ENCODE measurements around the gene KRTAP10-6.
"Not testable (repeated sequence)": the region's sequence is repeated elsewhere in the genome, so short reads cannot be mapped to it uniquely, and the experiment has no call there.

The KRTAP10-6 gene

DNA sequence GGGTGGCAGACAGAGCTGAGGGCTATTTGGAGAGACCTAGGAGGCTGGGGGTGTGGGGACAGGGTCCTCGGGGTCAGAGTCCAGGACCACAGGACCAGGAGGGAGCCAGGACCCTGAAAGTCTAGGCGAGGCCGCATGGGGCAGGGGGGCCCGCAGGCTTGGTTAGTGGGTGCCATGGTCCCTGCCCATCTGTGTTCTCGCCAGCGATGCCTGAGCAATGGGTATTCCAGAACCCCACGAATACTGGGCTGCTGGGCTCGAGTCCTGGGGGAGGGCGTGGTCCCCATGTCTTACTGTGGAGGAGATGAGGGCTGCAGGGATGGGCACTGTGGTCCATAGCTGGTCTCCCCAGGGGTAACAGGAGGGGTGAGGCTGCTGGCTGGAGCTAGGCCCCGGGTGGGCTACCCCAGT is 2.0 kb downstream of the KRTAP10-6 start:
- TF ChIP-seq GATA2 (IDR thresholded peaks at IDR 0.05; ENCODE audit: low read depth, low read length), result no peak
- TF ChIP-seq GATA3 (IDR thresholded peaks at IDR 0.05; ENCODE audit: low read depth, low read length), result no peak

DNA sequence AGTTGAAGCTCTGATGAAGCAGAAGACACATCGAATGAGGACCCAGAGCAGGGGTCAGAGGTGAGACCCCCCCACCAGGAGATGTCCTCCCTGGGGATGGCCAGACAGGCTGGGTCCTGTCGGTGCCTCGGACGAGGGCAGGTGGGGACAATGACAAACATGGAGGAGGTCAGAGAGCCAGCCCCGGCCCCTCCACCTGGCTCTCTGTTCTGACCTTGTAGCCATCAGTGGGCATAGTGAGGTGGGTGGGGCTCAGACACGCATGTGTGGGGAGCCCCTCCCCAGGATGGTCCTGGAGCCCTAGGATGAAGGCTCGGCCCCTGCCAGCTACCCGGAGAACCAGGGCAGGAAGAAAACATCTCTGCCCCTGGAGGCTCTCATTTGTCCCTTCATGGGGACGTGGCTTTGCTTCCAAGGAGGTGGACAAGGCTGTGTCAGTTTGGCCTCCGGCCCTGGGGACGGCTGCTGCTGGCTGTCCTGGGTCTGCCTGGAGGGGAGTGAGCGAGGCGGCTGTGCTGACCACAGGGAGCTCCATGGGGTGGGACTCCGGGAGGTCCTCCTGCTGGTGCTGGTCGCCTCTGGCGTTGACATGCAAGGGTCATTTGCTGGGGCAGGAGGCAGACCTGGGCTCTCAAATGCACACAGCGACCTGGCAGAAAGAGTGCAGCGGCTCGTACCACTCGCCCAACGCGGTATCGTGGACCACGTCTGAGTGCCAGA is 2.6 kb downstream of the KRTAP10-6 start:
- TF ChIP-seq GATA3 (IDR thresholded peaks at IDR 0.05; ENCODE audit: low read depth, low read length), result no peak
- no peak for TF ChIP-seq GATA2 (IDR thresholded peaks at IDR 0.05; ENCODE audit: low read depth, low read length)

DNA sequence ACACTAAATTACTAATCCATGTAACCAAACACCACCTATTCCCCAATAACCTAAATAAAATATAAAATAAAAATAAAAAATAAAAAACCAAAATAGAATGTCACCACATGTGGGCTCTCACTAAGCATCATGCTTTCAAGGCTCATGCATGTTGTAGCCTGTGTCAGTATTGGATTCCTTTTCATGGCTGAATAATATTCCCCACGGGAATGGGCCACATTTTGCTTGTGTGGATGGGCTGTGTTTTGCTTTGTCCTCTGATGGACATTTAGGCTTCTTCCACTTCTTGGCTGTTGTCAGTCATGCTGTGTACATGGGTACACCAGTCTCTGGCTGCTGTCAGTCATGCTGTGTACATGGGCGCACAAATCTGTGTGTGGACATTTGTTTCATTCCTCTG is 3.2 kb downstream of the KRTAP10-6 start:
- no peak for TF ChIP-seq GATA3 (IDR thresholded peaks at IDR 0.05; ENCODE audit: low read depth, low read length)
- TF ChIP-seq GATA2 (IDR thresholded peaks at IDR 0.05; ENCODE audit: low read depth, low read length), result no peak

DNA sequence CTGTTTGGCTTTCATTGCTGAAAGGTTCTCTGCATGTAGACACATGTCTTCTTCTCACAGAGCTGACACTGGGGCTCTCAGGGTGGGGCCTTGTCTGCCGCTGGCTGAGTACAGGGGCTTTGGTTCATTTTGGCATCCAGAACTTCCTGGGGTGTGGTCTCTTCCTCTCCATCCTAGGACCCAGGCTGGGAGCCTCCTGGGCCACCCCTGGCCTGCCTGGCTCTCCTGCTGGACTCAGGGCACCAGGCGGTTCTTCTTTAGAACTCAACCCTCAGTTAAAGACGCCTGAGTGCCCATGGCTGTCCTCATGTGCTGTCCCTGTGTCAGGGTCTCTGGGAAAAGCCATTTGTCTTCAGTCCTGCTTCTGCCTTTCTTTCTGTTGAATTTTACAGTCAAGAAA is 6.4 kb downstream of the KRTAP10-6 start:
- TF ChIP-seq GATA2 (IDR thresholded peaks at IDR 0.05; ENCODE audit: low read depth, low read length) (no peak), GATA3 (IDR thresholded peaks at IDR 0.05; ENCODE audit: low read depth, low read length) (no peak)

DNA sequence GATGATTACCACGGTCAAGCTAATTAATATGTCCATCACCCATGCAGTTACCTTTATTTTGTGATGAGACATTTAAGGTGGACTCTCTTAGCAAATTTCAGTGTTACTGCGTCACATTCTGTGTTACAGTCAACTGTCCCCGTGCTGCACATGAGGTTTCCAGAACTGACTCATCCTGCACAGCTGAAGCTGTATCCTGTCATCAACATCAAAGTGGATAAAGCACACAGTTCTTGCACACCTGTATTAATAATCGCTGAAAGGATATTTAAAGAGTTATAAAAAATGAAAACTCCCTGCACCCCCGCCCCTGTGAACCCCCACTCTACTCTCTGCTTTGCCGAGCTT is 8.5 kb downstream of the KRTAP10-6 start:
- no peak for TF ChIP-seq GATA2 (IDR thresholded peaks at IDR 0.05; ENCODE audit: low read depth, low read length)
- TF ChIP-seq GATA3 (IDR thresholded peaks at IDR 0.05; ENCODE audit: low read depth, low read length), result no peak

DNA sequence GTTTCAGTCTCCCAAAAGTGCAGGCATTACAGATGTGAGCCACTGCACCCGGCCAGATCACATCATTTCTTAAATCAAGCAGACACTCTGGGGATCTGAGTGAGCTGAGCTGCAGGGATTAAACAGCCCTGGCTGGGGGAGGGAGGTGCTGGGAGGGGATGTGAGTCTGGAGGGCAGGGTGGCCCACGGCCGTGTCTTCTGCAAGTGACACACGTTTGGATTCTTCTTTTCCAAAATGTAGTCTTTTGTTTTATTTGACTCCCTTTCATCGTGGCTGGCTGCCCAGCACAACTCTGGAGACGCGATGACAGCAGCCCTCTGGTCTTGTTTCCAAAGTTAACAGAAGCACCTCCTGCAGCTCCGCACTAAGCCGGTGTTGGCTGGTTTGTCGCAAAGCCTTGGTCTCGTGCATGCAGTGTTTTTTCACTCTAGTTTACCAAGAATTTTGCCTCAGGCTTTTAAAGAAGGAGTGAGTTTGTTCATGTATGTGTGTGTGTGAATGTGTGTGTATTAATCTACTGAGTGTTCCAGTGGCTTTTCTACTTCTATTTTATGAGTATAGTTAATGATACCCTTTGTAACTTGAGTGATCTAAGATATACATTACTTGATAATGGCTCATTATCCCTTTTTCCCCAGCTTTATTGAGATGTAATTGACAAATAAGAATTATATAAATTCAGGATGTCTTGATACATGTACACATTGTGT is 9.1 kb downstream of the KRTAP10-6 start:
- TF ChIP-seq GATA2 (IDR thresholded peaks at IDR 0.05; ENCODE audit: low read depth, low read length), result no peak
- no peak for TF ChIP-seq GATA3 (IDR thresholded peaks at IDR 0.05; ENCODE audit: low read depth, low read length)

DNA sequence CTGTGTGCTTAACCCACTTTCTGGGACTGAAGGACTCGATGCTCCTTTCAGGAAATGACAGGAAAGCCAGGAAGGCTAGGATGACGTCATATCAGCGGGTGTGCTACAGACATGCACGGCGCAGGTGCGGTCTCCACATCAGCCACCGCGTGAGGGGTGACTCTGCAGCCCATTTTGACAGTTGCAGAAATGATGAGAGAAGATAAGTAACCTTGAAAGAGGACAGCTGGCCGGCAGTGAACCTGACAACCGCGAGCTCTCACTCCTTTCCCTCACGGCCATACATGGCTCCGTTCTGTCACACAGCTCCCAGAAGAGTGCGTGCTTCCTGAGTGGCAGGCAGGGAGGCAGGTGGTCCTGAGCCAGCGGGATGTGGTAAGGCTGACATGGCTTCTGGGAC is 10.2 kb downstream of the KRTAP10-6 start:
- TF ChIP-seq GATA3 (IDR thresholded peaks at IDR 0.05; ENCODE audit: low read depth, low read length) (no peak), GATA2 (IDR thresholded peaks at IDR 0.05; ENCODE audit: low read depth, low read length) (peak; percentile 26; the same call in 1 of the 2 replicates)

DNA sequence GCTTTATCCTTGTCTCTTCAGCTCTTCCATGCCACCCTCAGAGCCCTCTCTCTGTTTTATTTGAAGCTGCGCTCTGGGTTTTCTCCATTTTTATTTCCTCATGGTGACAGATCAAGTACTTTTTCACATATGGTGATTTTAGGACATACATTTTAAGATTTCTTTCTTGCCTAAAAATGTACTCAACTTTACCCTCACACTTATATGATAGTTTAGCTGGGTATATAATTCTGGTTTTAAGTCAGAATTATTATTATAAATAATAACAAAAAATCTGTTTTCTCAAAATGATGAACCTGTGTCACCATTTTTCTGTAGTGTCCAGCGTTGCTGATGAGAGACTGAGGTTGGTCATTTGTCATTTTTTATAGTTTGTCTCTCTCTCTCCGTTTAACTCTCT is 11.1 kb downstream of the KRTAP10-6 start:
- TF ChIP-seq GATA2 (IDR thresholded peaks at IDR 0.05; ENCODE audit: low read depth, low read length) (no peak), GATA3 (IDR thresholded peaks at IDR 0.05; ENCODE audit: low read depth, low read length) (no peak)

DNA sequence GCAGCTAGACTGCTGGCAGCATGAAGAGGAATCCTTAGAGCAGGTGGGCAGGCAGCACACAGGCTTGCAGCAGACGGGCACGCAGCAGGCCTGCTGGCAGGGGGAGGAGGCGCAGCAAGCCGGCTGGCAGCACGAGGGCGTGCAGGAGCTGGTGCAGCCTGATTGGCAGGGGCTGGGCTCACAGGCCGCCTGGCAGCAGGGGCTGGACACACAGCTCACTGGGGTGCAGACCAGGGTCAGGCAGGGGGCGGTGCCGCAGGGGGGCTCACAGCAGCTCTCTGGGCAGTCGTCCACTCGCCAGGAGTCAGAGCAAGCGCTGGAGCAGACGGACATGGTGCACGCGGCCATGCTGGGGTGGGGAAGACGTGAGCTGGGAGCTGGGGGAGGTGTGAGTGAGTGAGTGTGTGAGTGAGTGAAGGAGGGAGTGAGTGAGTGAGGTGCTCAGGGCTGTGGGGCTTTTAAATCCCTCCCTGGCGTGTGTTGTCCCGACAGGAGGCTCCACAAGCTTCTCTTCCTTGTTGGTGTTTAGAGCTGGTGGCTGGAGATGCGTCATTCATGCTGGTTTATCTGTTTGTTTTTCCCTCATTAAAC is 12.0 kb downstream of the KRTAP10-6 start, which contains the start of gene KRTAP10-5:
TSS of gene KRTAP10-5 (minus strand) at position 374 of the 591 bp plus-strand sequence. CDS start at position 348, 26 bp downstream.
- TF ChIP-seq GATA2, GATA3 (IDR thresholded peaks at IDR 0.05; ENCODE audit: low read depth, low read length): not testable (repeated sequence)

GRCh38 chr21:44579833-44580144 is 12.5 kb downstream of the KRTAP10-6 start:
- no peak for TF ChIP-seq GATA3 (IDR thresholded peaks at IDR 0.05; ENCODE audit: low read depth, low read length)
- no peak for TF ChIP-seq GATA2 (IDR thresholded peaks at IDR 0.05; ENCODE audit: low read depth, low read length)

GRCh38 chr21:44579056-44579832 is 13.1 kb downstream of the KRTAP10-6 start:
- TF ChIP-seq GATA3 (IDR thresholded peaks at IDR 0.05; ENCODE audit: low read depth, low read length) (no peak), GATA2 (IDR thresholded peaks at IDR 0.05; ENCODE audit: low read depth, low read length) (no peak)

GRCh38 chr21:44578371-44579055 is 13.8 kb downstream of the KRTAP10-6 start:
- TF ChIP-seq GATA2 (IDR thresholded peaks at IDR 0.05; ENCODE audit: low read depth, low read length) (no peak), GATA3 (IDR thresholded peaks at IDR 0.05; ENCODE audit: low read depth, low read length) (no peak)

DNA sequence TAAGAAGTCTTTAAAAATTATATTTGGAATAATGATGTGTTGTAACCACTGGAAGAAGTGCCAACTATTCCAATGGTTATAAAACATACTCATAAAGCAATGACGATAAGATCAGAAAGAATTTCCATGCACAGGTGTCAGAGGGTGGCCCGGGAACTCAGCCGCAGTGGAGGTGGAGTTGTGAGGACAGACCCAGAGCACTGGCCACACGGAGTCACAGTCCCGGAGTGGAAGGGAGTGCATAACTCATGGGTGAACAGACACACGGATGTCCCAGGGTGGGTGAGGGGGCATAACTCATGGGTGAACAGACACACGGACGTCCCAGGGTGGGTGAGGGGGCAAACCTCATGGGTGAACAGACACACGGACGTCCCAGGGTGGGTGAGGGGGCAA is 16.3 kb downstream of the KRTAP10-6 start:
- TF ChIP-seq GATA3 (IDR thresholded peaks at IDR 0.05; ENCODE audit: low read depth, low read length) (no peak), GATA2 (IDR thresholded peaks at IDR 0.05; ENCODE audit: low read depth, low read length) (no peak)

Measured in SH-SY5Y (cell line).